Prostate gland (tissue), 2 donors: Measurements from ENCODE around the gene FNDC3B.

ENCODE experiments used
- CTCF ChIP-seq, 4 experiments: fragments of 200-600 bp in 2 of 4; fragments of 450-650 bp in 2 of 4; sonication (generic) in 2 of 4; IDR thresholded peaks; 1 replicate in 3 of 4; 2 replicates in 1 of 4; pipeline ENCODE4 v1.5.1; 2016 to 2019; ENCODE audit warnings: antibody characterized with exemption in 4 of 4, mild to moderate bottlenecking in 2 of 4, moderate library complexity in 2 of 4
- POLR2A ChIP-seq: fragments of 450-650 bp; IDR thresholded peaks from one replicate; pipeline ENCODE4 v1.6.1; 2016; ENCODE audit warnings: antibody characterized with exemption, mild to moderate bottlenecking
- POLR2AphosphoS5 ChIP-seq: sonication (generic); formaldehyde crosslinking; IDR thresholded peaks from one replicate; pipeline ENCODE4 v1.6.1; 2017; ENCODE audit warnings: antibody characterized with exemption

GRCh38 chr3:172219750-172220149, 180.4 kb downstream of the FNDC3B start:
- TF ChIP-seq POLR2A = no peak
- no peak for TF ChIP-seq CTCF (IDR thresholded peaks at IDR 0.05)
- no peak for TF ChIP-seq POLR2AphosphoS5
